HEK293 (cell line): Measurements from ENCODE around the gene IL1A.

ENCODE experiments used
- CTCF ChIA-PET: fragments of 350-600 bp; formaldehyde crosslinking; extraction: SDS; loops from one replicate; lab custom pipeline; 2021; ENCODE audit warnings: antibody characterized with exemption; lab: Yijun Ruan, JAX
- POLR2A ChIA-PET: fragments of 300-600 bp; formaldehyde crosslinking; extraction: SDS; loops from one replicate; lab custom pipeline; 2020; ENCODE audit warnings: antibody characterized with exemption, inconsistent platforms; lab: Yijun Ruan, JAX
- H3K27ac ChIP-seq: fragments of 200-500 bp; sonication (Bioruptor generic); 2 replicates; pipeline ENCODE4 v1.5.1; 2014; ENCODE audit warnings: low read depth, low read length, control low read depth, inconsistent platforms; ENCODE audit errors: extremely low read depth
- H3K36me3 ChIP-seq, 2 experiments: fragments of 200-500 bp in 1 of 2; sonication (Bioruptor generic) in 1 of 2; 1 replicate in 1 of 2; 2 replicates in 1 of 2; pipeline ENCODE4 v1.5.1; 2014 to 2017; ENCODE audit warnings: inconsistent platforms in 2 of 2, low read length in 2 of 2; ENCODE audit not compliant: control insufficient read depth in 2 of 2, insufficient read depth in 1 of 2
- H3K4me1 ChIP-seq: fragments of 200-500 bp; sonication (Bioruptor generic); 2 replicates; pipeline ENCODE4 v1.5.1; 2014; ENCODE audit warnings: mild to moderate bottlenecking, low read length, inconsistent platforms; ENCODE audit not compliant: control insufficient read depth, insufficient read depth
- H3K4me3 ChIP-seq: 2 replicates; pipeline ENCODE4 v1.5.1; 2011; ENCODE audit warnings: low read depth, mild to moderate bottlenecking, control low read depth, low read length, moderate library complexity
- H3K9me3 ChIP-seq: fragments of 200-500 bp; sonication (Bioruptor generic); 2 replicates; pipeline ENCODE4 v1.5.1; 2014; ENCODE audit warnings: low read depth, low read length, inconsistent platforms; ENCODE audit not compliant: control insufficient read depth, insufficient read depth
- HOXC10 ChIP-seq: sonication (generic); formaldehyde crosslinking; IDR thresholded peaks from 2 replicates; pipeline ENCODE4 v1.8.1; 2023; ENCODE audit warnings: mild to moderate bottlenecking, missing genetic modification reagents
- YY2 ChIP-seq: fragments of 450-650 bp; formaldehyde crosslinking; IDR thresholded peaks from 2 replicates; pipeline ENCODE4 v1.5.1; 2016; ENCODE audit warnings: missing biosample characterization, missing genetic modification characterization
- ZBTB20 ChIP-seq: fragments of 450-650 bp; formaldehyde crosslinking; IDR thresholded peaks from 2 replicates; pipeline ENCODE4 v1.5.1; 2016; ENCODE audit warnings: missing biosample characterization, missing genetic modification characterization
- ZNF155 ChIP-seq: fragments of 450-650 bp; formaldehyde crosslinking; IDR thresholded peaks from 2 replicates; pipeline ENCODE4 v1.5.1; 2016; ENCODE audit warnings: missing biosample characterization, missing genetic modification characterization
- ZNF16 ChIP-seq: fragments of 450-650 bp; formaldehyde crosslinking; IDR thresholded peaks from 2 replicates; pipeline ENCODE4 v1.5.1; 2016; ENCODE audit warnings: low read depth, missing biosample characterization, missing genetic modification characterization
- ZNF391 ChIP-seq: fragments of 450-650 bp; formaldehyde crosslinking; IDR thresholded peaks from 2 replicates; pipeline ENCODE4 v1.5.1; 2016; ENCODE audit warnings: low read depth, missing biosample characterization, missing genetic modification characterization, borderline replicate concordance
- ZNF416 ChIP-seq: fragments of 450-650 bp; formaldehyde crosslinking; IDR thresholded peaks from 2 replicates; pipeline ENCODE4 v1.5.1; 2016; ENCODE audit warnings: missing biosample characterization, missing genetic modification characterization
- ZNF548 ChIP-seq: fragments of 450-650 bp; formaldehyde crosslinking; IDR thresholded peaks from 2 replicates; pipeline ENCODE4 v1.5.1; 2016; ENCODE audit warnings: missing biosample characterization, missing genetic modification characterization
- ZNF585B ChIP-seq: fragments of 450-650 bp; formaldehyde crosslinking; IDR thresholded peaks from 2 replicates; pipeline ENCODE4 v1.5.1; 2016; ENCODE audit warnings: missing biosample characterization, missing genetic modification characterization
- ZNF629 ChIP-seq: fragments of 450-650 bp; formaldehyde crosslinking; IDR thresholded peaks from 2 replicates; pipeline ENCODE4 v1.5.1; 2017; ENCODE audit warnings: missing biosample characterization, missing genetic modification characterization
- ZNF654 ChIP-seq: fragments of 450-650 bp; formaldehyde crosslinking; IDR thresholded peaks from 2 replicates; pipeline ENCODE4 v1.5.1; 2016; ENCODE audit warnings: low read depth, missing biosample characterization, missing genetic modification characterization
- ZNF660 ChIP-seq: fragments of 450-650 bp; IDR thresholded peaks from 2 replicates; pipeline ENCODE4 v1.5.1; 2018; ENCODE audit warnings: missing biosample characterization, mild to moderate bottlenecking, missing genetic modification characterization
- ZNF670 ChIP-seq: fragments of 450-650 bp; formaldehyde crosslinking; IDR thresholded peaks from 2 replicates; pipeline ENCODE4 v1.5.1; 2016; ENCODE audit warnings: missing biosample characterization, missing genetic modification characterization, low read depth
- ZNF837 ChIP-seq: fragments of 450-650 bp; formaldehyde crosslinking; IDR thresholded peaks from 2 replicates; pipeline ENCODE4 v1.5.1; 2016; ENCODE audit warnings: missing biosample characterization, missing genetic modification characterization
- TF ChIP-seq, protein P1 (sequence below): sonication (generic); formaldehyde crosslinking; IDR thresholded peaks from 2 replicates; pipeline ENCODE4 v1.8.1; 2022; ENCODE audit warnings: mild to moderate bottlenecking, moderate library complexity, missing genetic modification reagents
- TF ChIP-seq, protein P2 (sequence below): fragments of 450-650 bp; IDR thresholded peaks from 2 replicates; pipeline ENCODE4 v1.5.1; 2018; ENCODE audit warnings: missing biosample characterization, mild to moderate bottlenecking, missing genetic modification characterization
- TF ChIP-seq, protein P3 (sequence below): fragments of 450-650 bp; formaldehyde crosslinking; IDR thresholded peaks from 2 replicates; pipeline ENCODE4 v1.5.1; 2016; ENCODE audit warnings: missing biosample characterization, missing genetic modification characterization, low read depth
- TF ChIP-seq, protein P4 (sequence below): fragments of 450-650 bp; formaldehyde crosslinking; IDR thresholded peaks from 2 replicates; pipeline ENCODE4 v1.5.1; 2016; ENCODE audit warnings: missing biosample characterization, missing genetic modification characterization, borderline replicate concordance

Gene IL1A

GRCh38 chr2:112793449-112793978 lies 9.2 kb upstream of the IL1A start (continued):
- TF ChIP-seq, protein P1, sequence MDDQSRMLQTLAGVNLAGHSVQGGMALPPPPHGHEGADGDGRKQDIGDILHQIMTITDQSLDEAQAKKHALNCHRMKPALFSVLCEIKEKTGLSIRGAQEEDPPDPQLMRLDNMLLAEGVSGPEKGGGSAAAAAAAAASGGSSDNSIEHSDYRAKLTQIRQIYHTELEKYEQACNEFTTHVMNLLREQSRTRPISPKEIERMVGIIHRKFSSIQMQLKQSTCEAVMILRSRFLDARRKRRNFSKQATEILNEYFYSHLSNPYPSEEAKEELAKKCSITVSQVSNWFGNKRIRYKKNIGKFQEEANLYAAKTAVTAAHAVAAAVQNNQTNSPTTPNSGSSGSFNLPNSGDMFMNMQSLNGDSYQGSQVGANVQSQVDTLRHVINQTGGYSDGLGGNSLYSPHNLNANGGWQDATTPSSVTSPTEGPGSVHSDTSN (CRISPR knock-in tag) = no peak
- TF ChIP-seq ZNF660 (tag by site-specific recombination) (no peak), ZNF585B (tag by site-specific recombination) (no peak), ZNF155 (tag by site-specific recombination) (no peak), ZNF391 (tag by site-specific recombination) (no peak), ZNF837 (tag by site-specific recombination) (no peak)
- TF ChIP-seq, all 188 proteins: peak for 0

GRCh38 chr2:112792419-112792818 lies 8.1 kb upstream of the IL1A start:
- POLR2A ChIA-PET = no interaction called here
- Histone ChIP-seq H3K27ac (no peak overlapping the region), H3K4me1 (no peaks in the 10 kb centered on the region), H3K4me3 (no peak overlapping the region), H3K9me3 (no peaks in the 10 kb centered on the region), H3K36me3 (no peaks in the 10 kb centered on the region)
- TF ChIP-seq, protein P2, sequence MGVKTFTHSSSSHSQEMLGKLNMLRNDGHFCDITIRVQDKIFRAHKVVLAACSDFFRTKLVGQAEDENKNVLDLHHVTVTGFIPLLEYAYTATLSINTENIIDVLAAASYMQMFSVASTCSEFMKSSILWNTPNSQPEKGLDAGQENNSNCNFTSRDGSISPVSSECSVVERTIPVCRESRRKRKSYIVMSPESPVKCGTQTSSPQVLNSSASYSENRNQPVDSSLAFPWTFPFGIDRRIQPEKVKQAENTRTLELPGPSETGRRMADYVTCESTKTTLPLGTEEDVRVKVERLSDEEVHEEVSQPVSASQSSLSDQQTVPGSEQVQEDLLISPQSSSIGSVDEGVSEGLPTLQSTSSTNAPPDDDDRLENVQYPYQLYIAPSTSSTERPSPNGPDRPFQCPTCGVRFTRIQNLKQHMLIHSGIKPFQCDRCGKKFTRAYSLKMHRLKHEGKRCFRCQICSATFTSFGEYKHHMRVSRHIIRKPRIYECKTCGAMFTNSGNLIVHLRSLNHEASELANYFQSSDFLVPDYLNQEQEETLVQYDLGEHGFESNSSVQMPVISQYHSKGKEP (tag by site-specific recombination) = no peak
- TF ChIP-seq, protein P3, sequence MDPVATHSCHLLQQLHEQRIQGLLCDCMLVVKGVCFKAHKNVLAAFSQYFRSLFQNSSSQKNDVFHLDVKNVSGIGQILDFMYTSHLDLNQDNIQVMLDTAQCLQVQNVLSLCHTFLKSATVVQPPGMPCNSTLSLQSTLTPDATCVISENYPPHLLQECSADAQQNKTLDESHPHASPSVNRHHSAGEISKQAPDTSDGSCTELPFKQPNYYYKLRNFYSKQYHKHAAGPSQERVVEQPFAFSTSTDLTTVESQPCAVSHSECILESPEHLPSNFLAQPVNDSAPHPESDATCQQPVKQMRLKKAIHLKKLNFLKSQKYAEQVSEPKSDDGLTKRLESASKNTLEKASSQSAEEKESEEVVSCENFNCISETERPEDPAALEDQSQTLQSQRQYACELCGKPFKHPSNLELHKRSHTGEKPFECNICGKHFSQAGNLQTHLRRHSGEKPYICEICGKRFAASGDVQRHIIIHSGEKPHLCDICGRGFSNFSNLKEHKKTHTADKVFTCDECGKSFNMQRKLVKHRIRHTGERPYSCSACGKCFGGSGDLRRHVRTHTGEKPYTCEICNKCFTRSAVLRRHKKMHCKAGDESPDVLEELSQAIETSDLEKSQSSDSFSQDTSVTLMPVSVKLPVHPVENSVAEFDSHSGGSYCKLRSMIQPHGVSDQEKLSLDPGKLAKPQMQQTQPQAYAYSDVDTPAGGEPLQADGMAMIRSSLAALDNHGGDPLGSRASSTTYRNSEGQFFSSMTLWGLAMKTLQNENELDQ (tag by site-specific recombination) = no peak
- TF ChIP-seq ZNF629 (tag by site-specific recombination) (no peak), ZNF16 (no peak), ZNF654 (tag by site-specific recombination) (no peak), ZNF155 (tag by site-specific recombination) (no peak), HOXC10 (no peak), ZNF670 (no peak), ZNF548 (tag by site-specific recombination) (no peak), YY2 (tag by site-specific recombination) (no peak), ZBTB20 (tag by site-specific recombination) (no peak), ZNF416 (tag by site-specific recombination) (no peak)
- TF ChIP-seq, protein P4, sequence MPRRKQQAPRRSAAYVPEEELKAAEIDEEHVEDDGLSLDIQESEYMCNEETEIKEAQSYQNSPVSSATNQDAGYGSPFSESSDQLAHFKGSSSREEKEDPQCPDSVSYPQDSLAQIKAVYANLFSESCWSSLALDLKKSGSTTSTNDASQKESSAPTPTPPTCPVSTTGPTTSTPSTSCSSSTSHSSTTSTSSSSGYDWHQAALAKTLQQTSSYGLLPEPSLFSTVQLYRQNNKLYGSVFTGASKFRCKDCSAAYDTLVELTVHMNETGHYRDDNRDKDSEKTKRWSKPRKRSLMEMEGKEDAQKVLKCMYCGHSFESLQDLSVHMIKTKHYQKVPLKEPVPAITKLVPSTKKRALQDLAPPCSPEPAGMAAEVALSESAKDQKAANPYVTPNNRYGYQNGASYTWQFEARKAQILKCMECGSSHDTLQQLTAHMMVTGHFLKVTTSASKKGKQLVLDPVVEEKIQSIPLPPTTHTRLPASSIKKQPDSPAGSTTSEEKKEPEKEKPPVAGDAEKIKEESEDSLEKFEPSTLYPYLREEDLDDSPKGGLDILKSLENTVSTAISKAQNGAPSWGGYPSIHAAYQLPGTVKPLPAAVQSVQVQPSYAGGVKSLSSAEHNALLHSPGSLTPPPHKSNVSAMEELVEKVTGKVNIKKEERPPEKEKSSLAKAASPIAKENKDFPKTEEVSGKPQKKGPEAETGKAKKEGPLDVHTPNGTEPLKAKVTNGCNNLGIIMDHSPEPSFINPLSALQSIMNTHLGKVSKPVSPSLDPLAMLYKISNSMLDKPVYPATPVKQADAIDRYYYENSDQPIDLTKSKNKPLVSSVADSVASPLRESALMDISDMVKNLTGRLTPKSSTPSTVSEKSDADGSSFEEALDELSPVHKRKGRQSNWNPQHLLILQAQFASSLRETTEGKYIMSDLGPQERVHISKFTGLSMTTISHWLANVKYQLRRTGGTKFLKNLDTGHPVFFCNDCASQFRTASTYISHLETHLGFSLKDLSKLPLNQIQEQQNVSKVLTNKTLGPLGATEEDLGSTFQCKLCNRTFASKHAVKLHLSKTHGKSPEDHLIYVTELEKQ = no peak
- CTCF ChIA-PET = interaction anchor here (1.2 kb wide), 1 partner anchor 150 kb away, joined by 4 read pairs; no protein-coding TSS in a partner anchor
